K562 (cell line): ENCODE measurements around the gene TULP1.

Experiments used
- CTCF ChIP-seq, 3 experiments: IDR thresholded peaks in 2 of 3; conservative IDR thresholded peaks in 1 of 3; 2 replicates each; pipeline ENCODE4 v1.5.1; 2011 to 2012; ENCODE audit warnings: low read length in 3 of 3, mild to moderate bottlenecking in 3 of 3, control low read depth in 2 of 3, improper control_type of control experiment in 1 of 3, inconsistent platforms in 1 of 3, low read depth in 1 of 3, mixed read lengths in 1 of 3, moderate library complexity in 1 of 3; ENCODE audit not compliant: insufficient read depth in 2 of 3
- EZH2 ChIP-seq: IDR thresholded peaks from 2 replicates; pipeline ENCODE4 v1.6.1; 2012; ENCODE audit warnings: low read depth, mild to moderate bottlenecking, inconsistent platforms, low read length, borderline replicate concordance
- GTF2A2 ChIP-seq: IDR thresholded peaks from 2 replicates; pipeline ENCODE4 v1.6.1; 2016; ENCODE audit warnings: mild to moderate bottlenecking, missing genetic modification characterization, missing compliant biosample characterization
- HDAC2 ChIP-seq: fragments of 450-650 bp; IDR thresholded peaks from 2 replicates; pipeline ENCODE4 v1.6.1; 2016; ENCODE audit warnings: mild to moderate bottlenecking
- HOXB6 ChIP-seq: fragments of 250-450 bp; sonication (Bioruptor Pico); IDR thresholded peaks from 2 replicates; pipeline ENCODE4 v1.5.1; 2022; ENCODE audit warnings: mild to moderate bottlenecking, borderline replicate concordance
- MXI1 ChIP-seq: IDR thresholded peaks from 2 replicates; pipeline ENCODE4 v1.6.1; 2011; ENCODE audit warnings: low read depth, mild to moderate bottlenecking, improper control_type of control experiment, low read length
- RBM15 ChIP-seq: fragments of 200-400 bp; formaldehyde crosslinking; IDR thresholded peaks from 2 replicates; pipeline ENCODE4 v1.6.1; 2018; ENCODE audit warnings: mild to moderate bottlenecking, low read length, moderate library complexity; ENCODE audit not compliant: insufficient read depth
- SIN3B ChIP-seq: fragments of 450-650 bp; IDR thresholded peaks from 2 replicates; pipeline ENCODE4 v1.6.1; 2017; ENCODE audit warnings: low read depth, mild to moderate bottlenecking, moderate library complexity
- SMC3 ChIP-seq: conservative IDR thresholded peaks from 2 replicates; pipeline ENCODE4 v1.6.1; 2011; ENCODE audit warnings: low read depth, low read length, improper control_type of control experiment; ENCODE audit not compliant: insufficient read depth
- SP1 ChIP-seq: sonication (generic); formaldehyde crosslinking; IDR thresholded peaks from 2 replicates; pipeline ENCODE4 v1.8.1; 2022; ENCODE audit warnings: mild to moderate bottlenecking, missing genetic modification reagents

- no peak for TF ChIP-seq HOXB6 (CRISPR knock-in tag)
- no peak for TF ChIP-seq HDAC2
- no peak for TF ChIP-seq GTF2A2 (tag)
- no peak for TF ChIP-seq RBM15
- TF ChIP-seq EZH2: no peak
- no peak for TF ChIP-seq SIN3B
- TF ChIP-seq SP1 (CRISPR knock-in tag): no peak
- TF ChIP-seq SMC3: no peak
- no peak for TF ChIP-seq CTCF (IDR thresholded peaks at IDR 0.05 in 2 of 3, conservative IDR thresholded peaks at IDR 0.05 in 1 of 3; ENCODE audit: insufficient read depth in 2 of 3, low read depth in 1 of 3, low read length in 3 of 3)
- TF ChIP-seq MXI1: no peak
These were observed 36.7 kb downstream of the TULP1 start for GRCh38 chr6:35476004-35476403.
